ENCODE measurements around the gene PHACTR1.

PHACTR1 gene

GRCh38 chr6:13001927-13002326 lies 285.4 kb downstream of the PHACTR1 start:
- no peak for DNase-seq

DNA sequence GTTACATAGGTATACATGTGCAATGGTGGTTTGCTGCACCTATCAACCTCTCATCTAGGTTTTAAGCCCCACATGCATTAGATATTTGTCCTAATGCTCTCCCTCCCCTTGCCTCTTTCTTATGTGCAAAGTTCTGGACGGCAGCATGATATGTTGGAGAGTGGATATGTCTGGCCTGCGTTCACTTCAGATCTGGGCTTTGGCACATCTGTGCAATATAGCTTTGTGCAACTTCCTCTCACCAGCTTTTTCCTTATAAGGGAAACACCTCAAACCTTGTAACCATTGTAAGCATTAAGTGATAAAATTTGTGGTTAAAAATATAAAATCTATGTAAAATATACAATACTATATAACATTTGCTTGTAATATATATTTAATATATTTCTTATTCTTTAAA lies 288.0 kb downstream of the PHACTR1 start:
- no peak for DNase-seq

GRCh38 chr6:13005994-13006393 lies 289.4 kb downstream of the PHACTR1 start:
- no peak for DNase-seq

GRCh38 chr6:13006578-13007300 lies 290.2 kb downstream of the PHACTR1 start:
- DNase-seq: no peak

DNA sequence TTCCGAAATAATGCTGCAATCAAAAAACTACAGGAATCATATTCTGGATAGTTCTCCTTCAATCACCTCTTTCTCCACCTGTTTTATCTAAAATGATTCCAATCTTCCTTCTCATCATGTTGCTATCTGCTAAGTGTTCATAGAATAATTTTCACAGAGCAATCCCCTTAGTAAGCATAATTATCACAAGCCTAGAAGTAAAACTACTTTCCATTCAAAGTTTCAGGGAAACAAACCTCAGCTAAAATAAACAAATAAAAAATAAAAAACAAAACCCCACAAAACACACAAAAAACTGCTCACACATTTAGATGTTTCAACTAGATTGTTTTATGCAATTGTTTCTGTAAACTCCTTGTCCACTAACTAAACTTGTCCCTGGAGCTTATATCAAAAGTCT lies 291.2 kb downstream of the PHACTR1 start:
- DNase-seq: no peak

DNA sequence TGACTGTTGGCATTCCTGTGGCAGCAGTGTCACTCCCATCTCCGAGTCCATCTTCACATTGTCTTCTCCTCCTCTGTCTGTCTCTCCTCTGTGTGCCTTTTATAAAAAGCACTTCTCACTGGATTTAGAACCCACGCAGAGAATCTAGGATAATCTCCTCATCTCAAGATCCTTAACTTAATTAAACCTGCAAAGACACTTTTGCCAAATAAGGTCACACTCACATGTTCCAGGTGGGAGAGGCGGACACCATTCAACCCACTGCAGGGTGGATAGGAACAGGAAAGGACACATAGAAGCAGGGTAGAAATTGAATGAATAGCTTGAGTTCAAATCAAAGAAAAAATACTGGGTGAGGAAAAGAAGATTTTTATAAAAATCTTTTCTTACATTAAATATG lies 292.5 kb downstream of the PHACTR1 start:
- no peak for DNase-seq

GRCh38 chr6:13009461-13009860 lies 292.9 kb downstream of the PHACTR1 start:
- no peak for DNase-seq

DNA sequence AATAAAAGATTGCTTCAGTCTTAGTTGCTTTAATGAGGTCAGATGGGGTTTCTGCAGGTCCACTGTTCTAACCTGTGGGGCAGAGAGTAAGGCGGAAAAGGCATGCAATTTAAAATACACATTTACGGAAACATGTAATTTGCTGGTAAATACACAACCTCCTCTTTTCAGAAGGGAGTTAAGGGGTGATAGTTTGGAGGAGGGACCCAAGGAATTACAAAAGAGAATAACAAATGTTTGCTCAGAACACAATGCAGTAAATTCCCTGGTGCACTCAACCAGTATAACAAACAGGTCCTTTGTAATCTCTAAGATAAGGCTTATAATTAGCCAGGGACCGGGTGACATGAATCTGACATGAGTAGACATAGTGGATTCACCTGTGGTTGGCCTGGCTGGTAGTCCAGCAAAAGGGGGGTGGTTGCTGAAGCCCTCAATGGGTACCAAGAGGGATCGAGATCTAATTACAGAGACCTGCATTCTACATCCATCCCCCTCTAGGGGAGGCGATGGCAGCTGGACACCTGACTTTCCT lies 295.1 kb downstream of the PHACTR1 start:
- DNase-seq: no peak

DNA sequence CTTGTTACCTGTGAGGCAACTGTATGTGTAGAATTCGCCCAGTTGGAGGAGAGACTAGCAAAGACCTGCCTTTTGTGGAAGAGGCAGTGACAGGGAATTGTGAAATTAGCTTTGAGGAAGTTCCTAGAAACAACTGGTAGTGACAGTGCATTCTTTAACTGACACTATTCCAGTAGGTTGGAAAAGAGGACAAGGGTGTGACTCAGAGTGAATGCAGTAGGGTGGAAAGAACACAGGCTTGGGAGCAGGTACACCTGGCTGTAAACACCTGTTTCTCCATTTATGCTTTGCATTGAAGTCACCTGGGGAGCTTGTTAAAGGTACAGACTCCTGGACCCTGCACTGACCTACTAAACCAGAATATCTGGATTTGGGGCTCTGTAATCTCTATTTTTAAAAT lies 295.7 kb downstream of the PHACTR1 start:
- no peak for DNase-seq

- DNase-seq: no peak
Measured at GRCh38 chr6:13012977-13013680, 296.6 kb downstream of the PHACTR1 start.

GRCh38 chr6:13013681-13014503 lies 297.3 kb downstream of the PHACTR1 start:
- DNase-seq: no peak

DNA sequence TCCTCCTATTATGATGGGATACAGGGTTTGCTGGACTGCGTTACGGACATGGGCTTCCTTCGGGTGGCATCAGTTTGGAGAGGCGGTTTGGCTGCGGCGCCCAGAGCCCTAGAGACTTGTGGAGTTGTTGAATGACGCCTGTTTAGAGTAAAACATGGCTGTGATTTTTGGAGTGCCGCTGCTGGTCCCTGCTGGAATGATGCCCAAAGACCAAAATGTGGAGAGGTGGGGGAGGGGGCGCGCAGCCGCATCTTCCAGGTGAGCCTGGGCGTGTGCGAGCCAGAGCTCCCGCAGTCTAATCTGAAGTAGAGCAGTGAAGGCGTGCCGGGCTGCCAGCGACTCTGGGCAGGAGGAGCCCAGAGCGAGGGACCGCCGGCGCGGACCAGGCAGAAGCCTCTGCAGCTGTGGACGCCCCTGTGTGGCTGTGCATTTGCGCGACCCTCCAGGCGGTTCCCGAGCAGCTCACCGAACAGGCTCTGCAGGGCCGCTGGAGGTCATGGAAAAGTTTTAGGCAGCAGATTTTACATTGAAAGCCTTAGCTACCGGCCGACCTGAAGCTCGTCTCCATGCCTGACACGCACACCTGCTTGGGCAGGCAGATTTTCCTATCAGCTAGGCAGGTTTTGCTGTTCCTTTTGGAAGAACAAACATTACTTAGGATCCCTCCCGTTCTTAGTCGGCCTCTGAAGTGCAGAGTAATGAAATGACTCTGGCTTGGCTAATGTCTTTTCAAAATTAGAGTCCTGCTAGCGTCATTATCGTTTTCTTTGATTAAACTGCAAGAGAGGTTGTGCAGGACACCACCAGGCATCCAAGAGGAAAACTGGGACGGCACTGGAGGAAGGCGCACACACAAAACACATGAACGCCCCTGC lies 298.2 kb downstream of the PHACTR1 start:
- DNase-seq: no peak

DNA sequence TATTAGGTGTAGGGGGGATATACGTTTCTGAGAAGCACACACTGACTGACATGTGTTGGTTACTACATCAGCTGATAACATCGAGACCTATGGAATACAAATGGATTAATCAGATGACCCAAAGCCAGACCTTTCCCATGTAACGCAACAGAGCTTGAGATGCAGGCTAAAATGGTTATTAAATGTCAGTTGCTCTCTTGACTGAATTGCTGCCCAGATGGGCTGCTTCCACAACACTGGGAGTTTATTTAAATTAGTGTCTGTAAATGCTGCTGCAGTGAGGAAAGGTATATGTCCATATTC lies 298.8 kb downstream of the PHACTR1 start:
- DNase-seq: no peak

DNA sequence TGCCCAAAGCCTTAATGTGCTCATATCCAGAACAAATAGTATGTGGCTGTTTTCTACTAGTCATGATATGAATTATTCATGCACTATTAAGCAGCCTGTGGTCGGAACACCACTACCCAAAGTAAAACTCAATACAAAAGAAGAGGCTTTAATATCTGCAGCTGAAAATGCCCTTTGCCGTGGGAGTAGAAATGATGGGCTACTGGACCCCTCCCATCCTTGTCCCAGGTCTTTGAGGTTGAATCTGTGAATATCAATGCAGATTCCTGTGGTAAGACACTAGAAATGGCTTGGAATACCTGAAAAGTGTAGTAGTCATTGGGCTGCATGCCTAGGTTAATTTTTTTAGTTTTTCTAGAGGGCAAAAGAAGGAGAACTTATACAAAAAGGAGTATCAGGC lies 308.0 kb downstream of the PHACTR1 start:
- DNase-seq: no peak

GRCh38 chr6:13025893-13026499 lies 309.4 kb downstream of the PHACTR1 start:
- no peak for DNase-seq

GRCh38 chr6:13026557-13026956 lies 310.0 kb downstream of the PHACTR1 start:
- no peak for DNase-seq

DNA sequence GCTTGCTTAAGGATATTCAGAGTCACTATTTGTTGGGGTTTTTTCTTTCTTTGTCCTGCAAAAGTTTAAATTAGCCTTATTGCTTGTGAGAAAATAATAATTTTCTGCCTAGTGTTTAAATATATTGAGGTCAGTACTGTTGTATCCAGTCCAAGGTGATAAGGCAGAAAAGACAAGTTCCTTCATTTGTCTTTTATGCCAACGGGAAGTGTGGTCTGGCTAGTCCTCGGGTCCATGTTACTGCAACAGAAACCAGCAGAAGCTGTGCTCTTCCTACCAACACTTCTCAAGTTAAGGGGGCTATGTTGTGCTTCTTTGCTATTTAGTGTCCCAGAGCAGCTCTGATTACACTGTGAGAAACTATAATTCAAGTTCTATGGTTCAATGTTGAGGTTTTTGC lies 310.6 kb downstream of the PHACTR1 start:
- no peak for DNase-seq

GRCh38 chr6:13030396-13030795 lies 313.8 kb downstream of the PHACTR1 start:
- DNase-seq: no peak

- no peak for DNase-seq
Measured at GRCh38 chr6:13032566-13032965, 316.0 kb downstream of the PHACTR1 start.

GRCh38 chr6:13033145-13033544 lies 316.6 kb downstream of the PHACTR1 start:
- no peak for DNase-seq

- no peak for DNase-seq
Measured at GRCh38 chr6:13034316-13034715, 317.7 kb downstream of the PHACTR1 start.

DNA sequence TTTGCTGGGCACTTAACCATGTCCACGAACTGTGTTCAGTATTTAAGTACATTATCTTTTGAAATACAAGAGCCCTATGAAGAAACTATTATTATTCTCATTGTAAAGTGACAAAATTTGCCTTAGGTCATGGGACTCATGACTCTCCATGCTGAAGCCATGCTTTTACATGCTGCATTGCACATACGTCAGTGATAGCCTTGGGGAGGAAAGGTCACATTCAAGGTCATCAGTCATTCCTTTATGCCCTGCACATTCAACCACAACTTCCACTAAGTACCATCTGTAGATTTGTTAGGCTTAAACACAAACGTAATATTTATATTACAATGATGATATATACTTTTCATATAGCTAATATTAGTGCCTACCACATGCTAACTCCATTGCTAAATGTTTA lies 319.0 kb downstream of the PHACTR1 start:
- no peak for DNase-seq

Data from NCI-H510A treated with DMSO at 0.1 percent for 48 hours (cell line).